GM19395 (cell line): Measurements from ENCODE around the gene DIRAS1.
"Not testable (repeated sequence)": the region's sequence is repeated elsewhere in the genome, so short reads cannot be mapped to it uniquely, and the experiment has no call there.

ENCODE experiments used
- ATAC-seq: cut with Tn5 transposase; IDR thresholded peaks from one replicate; pipeline ENCODE4 v1.9.1; 2021; ENCODE audit warnings: mild to moderate bottlenecking, moderate library complexity; ENCODE audit not compliant: unreplicated experiment

The DIRAS1 gene

DNA sequence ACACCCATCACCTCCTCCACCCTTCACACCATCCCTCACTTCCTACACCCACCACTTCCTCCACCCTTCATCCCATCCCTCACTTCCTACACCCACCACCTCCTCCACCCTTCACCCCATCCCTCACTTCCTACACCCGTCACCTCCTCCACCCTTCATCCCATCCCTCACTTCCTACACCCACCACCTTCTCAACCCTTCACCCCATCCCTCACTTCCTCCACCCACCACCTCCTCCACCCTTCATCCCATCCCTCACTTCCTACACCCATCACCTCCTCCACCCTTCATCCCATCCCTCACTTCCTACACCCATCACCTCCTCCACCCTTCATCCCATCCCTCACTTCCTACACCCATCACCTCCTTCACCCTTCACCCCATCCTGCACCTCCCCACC lies 7.1 kb downstream of the DIRAS1 start:
- not testable (repeated sequence) for ATAC-seq

DNA sequence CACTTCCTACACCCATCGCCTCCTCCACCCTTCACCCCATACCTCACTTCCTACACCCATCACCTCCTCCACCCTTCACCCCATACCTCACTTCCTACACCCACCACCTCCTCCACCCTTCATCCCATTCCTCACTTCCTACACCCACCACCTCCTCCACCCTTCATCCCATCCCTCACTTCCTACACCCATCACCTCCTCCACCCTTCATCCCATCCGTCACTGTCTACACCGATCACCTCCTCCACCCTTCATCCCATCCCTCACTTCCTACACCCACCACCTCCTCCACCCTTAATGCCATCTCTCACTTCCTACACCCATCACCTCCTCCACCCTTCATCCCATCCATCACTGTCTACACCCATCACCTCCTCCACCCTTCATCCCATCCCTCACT lies 8.0 kb downstream of the DIRAS1 start:
- not testable (repeated sequence) for ATAC-seq

DNA sequence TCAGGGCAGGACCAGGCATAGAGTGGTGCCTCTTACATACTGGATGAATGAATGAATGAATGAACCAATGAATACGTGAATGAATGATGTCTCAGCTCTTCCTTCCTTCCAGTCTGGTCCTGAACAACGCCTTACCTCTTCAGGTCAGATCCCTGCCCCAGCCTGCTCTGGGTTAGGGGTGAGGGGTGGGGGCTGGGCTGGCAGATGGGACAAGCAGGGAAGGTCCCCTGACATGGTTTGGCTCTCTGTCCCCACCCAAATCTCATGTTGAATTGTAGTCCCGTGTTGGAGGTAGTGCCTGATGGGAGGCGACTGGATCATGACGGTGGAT lies 9.3 kb downstream of the DIRAS1 start:
- no peak for ATAC-seq

DNA sequence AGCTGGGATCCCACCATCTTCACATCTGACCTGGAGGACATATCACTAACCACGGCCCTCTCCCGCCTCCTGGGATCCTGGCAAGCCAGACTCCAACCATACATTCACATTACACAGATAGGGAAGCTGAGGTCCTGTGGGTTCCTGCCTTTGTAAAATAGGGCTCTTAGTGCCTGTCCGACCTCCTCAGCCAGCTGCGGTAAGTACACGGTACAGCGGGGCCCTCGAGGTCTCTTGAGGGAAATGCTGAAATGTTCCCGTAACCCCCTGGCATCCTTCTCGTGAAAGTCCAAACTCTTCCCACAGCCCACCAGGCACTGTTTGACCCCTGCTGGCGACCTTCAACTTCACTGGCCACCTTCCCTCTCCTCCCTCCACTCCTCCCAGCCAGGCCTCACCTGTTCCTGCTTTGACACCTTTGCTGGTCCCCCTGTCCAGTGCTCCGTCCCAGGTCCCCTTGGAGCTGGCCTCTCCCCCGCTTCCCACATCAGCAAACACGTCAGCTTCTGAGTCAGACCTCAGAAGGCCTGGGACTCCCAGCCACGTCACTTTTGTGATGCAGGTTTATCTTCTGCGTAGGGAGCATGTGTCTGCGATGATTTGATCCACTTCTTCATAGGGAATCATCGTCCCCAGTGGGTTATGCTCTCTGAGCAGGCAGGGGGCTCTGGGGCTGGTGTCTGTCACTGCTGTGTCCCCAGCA lies 9.8 kb downstream of the DIRAS1 start:
- ATAC-seq: no peak

DNA sequence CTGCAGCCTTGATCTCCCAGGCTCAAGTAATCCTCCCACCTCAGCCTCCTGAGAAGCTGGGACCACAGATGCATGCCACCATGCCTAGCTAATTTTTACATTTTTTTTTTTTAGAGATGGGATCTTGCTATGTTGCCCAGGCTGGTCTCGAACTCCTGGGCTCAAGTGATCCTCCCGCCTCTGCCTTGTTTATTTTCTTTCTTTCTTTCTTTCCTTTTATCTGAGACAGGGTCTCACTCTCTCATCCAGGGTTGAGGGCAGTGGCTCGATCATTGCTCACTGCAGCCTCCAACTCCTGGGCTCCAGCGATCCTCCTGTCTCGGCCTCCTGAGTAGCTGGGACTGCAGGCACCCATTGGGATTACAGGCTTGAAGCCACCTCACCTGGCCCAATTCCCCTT lies 14.9 kb downstream of the DIRAS1 start:
- ATAC-seq: no peak

DNA sequence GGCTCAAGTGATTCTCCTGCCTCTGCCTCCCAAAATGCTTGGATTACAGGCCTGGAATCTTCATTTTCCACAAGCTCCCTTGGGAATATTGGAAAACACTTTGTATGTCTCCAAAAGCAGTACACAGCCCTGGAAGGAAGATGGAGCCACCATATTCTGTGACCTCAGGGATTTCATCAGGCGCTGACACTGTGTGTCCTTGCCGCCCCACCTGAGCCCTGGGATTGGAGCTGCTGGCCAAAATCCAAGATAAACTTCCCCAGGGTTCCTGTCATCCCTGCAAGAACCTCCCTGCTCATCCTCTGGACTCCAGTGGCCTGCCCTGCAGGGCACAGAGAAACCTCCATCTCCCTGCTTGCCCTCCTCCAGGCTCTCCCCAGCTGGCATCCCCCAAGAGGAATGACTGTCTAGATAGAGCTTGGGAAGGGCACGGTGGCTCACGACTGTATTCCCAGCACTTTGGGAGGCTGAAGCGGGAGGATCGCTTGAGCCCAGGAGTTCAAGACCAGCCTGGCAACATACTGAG lies 17.4 kb downstream of the DIRAS1 start:
- no peak for ATAC-seq

DNA sequence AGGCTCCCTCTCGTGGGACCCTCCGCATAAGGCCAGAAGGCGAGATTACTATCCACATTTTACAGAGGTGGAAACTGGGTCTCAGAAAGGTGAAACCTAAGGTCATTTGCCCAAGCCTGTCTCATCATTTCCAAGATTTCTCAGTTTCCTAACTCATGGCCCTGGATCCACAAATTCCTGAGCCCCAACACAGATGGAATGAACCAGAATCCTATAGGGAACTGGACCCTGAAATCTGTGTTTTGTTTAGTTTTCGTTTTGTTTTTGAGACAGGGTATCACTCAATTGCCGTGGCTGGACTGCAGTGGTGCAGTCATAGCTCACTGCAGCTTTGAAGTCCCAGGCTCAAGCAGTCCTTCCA lies 18.1 kb downstream of the DIRAS1 start:
- no peak for ATAC-seq

DNA sequence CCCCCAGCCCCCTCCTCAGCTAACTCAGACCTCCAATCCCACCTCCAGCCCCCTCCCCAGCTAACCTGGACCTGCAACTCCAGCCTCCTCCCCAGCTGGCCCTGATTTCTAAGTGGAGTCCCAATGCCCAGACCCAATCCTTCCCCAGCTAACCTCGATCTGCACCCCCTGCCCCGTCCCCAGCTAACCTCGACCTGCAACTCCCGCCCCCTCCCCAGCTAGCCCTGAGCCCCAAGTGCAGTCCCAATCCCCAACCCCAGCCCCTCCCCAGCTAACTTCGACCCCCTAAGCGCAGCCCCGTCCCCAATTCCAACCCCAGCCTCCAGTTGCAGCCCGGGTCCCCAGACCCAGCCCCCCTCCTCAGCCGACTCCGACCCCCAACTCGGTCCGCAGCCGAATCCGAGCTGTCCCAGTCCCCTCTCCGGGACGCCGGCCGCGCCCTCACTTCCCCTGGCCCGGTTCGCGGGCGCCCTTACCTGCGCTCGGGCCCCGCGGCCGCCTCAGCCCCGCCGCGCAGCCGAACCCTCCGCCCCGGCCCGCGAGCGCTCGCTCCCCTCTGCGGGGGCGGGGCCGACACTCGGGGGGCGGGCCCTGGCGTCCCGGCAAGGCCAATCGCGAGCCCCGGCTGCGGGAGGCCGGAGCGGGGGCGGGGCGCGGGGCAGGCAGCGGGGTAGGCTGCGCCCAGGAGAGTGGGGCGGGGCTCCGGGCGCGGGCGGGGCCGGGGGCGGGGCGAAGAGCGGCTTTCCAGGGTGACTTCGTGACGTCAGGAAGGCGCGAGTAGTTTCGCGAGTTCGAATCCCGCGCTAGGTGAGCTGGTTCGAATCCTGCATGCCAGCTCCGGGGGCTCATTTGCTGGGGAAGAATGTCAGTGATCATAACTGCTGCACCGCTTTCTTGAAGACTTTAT lies 18.7 kb downstream of the DIRAS1 start, which contains the start of gene GNG7:
GNG7 (minus strand) TSS at position 525 of the 907 bp plus-strand sequence. CDS start 182,006 bp downstream, outside the sequence.
- no peak for ATAC-seq

DNA sequence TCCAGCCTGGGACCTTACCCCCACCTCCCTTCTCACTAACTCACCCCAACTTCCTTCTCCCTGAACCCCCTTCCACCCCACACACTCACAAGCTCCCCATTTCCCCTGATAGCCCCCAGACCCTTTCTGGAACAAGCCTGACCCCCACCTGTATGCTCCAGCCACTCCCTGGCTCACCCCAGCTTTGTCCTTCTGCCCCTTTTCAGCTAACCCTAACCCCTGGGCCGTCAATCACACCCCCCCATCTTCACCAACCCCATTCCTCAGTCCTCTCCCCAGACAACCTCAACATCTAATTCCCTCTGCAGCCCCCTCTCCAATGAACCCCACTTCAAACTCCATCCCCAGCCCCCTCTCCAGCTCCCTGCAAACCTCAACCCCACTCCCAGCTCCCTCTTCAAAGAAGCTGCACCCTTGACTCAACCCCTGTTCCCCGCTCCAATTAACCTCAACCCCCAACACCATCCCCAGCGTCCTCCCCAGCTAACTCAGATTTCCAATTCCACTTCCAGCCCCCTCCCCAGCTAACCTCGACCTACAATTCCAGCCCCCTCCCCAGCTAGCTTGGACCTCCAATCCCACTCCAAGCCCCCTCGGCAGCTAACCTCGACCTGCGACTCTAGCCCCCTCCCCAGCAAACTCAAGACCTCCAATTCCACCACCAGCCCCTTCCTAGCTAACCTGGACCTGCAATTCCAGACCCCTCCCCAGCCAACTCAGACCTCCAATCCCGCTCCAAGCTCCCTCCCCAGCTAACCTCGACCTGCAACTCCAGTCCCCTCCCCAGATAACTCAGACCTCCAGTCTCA lies 19.6 kb downstream of the DIRAS1 start:
- no peak for ATAC-seq

DNA sequence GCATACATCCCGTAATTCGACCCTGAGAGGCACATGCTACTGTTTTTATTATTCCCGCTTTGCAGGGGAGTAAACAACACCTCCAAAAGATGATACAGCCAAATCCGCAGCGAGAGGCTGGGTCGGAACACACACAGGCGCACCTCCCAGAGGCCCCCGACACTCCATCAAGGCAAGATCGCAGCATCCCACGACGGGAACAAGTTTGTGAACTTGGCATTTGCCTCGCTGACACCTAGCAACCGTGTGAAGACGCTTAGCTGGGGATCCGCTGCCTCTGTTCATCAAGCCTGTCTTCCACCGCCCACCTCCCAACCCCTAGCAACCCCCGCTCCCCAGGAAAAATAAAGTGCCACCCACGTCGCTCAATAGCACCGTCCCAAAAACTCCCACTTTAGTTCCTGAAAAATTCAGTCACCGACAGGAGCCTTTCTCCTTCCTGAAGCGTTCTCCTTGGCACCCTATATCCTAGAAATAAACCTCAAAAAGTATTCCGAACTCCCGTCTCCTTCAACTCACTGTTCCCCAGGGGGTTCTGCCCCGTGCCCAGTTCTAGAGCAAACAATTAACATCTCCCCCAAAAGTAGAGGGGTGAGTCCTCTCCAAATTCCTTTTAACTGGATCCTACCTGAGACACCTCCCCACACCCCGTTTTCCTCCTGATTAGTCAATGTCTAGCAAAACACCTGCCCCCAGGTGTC lies 20.4 kb downstream of the DIRAS1 start:
- no peak for ATAC-seq

DNA sequence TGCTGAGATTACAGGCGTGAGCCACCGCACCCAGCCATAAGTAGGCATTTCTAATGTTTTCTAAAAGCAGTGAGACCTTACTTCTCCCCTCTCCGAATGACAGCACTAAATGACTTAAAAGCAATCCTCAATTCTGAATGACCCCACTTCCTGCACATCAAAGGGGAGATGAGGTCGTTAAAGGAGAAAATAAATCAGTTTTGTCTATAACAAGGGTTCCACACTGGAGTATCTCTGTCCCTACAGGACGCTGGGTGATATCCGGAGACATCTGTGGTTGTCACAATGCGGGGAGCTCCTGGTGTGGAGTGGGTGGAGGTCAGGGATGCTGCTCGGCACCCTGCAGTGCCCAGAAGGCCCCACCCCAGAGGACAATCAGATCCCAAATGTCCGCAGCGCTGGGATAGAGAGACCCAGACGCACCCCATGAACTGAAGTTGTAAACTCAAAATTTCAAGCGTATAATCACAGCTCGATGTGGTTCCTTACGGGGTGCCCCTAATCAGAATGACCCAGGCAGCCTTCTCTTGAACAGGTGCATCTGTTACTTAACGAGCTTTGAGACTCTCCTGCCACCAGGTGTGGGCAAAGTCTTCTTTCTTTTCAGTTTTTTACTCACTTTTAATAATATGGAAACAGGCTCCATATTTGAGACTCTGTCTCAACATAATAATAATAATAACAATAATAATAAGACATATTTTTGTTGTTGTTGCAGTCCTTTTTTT lies 21.6 kb downstream of the DIRAS1 start:
- no peak for ATAC-seq

DNA sequence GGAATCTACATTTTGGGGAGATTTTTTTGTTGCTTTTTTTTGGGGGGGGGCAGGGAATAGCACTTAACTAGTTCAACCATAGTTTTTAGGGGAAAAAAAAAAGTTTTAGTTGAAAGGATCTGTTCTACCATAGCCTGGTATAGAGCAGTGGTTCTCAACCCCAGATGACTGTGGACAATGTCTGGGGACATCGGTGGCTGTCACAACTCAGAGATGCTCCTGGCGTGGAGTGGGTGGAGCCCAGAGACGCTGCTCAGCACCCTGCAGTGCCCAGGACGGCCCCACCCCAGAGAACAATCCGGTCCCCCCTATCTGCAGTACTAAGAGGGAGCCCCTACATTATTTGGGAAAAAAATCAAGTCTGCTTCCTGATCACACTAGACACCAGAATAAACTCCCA lies 27.0 kb downstream of the DIRAS1 start:
- no peak for ATAC-seq

DNA sequence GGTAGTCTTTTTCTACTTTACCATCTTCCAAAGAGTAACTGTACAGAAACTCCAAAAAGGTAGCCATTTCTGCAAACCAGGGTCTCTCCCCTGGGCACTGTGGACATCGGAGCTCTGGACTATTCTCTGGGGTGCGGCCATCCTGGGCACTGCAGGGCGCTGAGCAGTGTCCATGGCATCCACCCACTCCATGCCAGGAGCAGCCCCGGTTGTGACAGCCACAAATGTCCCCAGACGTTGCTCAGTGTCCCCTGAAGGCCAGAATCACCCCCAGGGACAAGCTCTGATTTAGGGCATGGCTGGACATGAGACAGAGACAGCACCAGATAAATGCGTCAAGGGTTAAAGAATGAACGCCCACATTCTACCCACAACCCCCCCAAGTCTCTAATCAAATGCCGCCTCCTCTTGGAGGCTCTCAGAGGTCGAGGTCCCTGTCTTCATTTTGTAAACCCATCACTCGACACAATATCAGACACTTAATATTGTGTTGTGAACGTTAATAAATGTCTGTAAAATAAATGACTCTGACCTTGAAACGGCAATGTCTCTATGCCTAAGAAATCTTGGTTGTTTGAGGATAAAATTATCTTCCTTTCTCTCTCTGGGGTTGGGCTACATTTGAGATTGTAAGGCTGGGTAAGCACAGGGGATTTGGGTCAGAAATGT lies 27.5 kb downstream of the DIRAS1 start:
- ATAC-seq: no peak

DNA sequence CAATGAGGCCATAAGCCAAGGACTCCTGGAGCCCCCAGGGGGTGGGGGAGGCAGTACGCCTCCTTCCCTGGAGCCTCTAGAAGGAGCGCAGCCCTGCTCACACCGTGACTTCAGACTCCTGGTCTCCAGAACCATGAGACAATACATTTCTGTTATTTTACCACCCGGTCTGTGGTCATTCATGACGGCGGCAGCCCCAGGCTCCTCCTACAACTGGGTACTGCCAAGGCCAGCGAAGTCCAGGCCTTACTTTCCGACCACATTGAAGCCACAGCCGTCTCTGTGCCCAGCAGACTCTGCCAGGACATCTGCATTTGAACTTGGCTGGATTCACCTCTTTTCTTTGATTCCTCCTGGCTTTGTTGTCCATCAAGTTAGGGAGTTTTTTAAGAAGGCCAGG lies 29.2 kb downstream of the DIRAS1 start:
- no peak for ATAC-seq

DNA sequence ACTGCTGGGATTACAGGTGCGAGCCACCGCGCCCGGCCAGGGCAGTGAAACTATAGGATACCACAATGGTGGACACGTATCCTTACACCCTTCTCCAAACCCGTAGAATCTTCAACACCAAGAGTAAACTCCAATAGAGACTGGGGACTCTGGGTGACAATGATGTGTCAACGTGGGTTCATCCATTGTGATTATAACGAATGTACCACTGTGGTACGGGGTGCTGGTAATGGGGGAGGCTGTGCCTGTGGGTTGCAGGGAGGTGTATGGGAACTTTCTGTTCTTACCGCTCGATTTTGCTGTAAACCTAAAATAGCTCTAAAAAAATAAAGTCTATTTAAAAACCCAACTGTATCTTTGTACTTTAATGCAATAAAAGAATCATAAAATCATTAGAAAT lies 30.3 kb downstream of the DIRAS1 start:
- no peak for ATAC-seq

DNA sequence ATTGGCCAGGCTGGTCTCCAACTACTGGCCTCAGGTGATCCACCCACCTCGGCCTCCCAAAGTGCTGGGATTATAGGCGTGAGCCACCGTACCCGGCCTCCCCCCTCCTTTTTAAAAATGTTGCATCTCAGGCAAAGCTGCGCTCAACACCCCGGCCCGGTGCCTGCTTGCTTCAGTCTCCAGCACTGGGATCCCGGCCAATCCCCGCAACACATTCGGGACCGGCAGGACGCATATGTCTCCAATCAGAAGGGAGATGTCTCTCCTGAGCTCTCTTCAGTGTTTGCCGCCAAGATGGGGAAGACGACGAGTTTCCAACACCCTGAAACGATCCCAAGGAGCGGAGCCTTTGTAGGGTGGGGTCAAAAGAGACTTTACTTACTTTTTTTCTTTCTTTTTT lies 34.8 kb downstream of the DIRAS1 start:
- ATAC-seq: no peak

DNA sequence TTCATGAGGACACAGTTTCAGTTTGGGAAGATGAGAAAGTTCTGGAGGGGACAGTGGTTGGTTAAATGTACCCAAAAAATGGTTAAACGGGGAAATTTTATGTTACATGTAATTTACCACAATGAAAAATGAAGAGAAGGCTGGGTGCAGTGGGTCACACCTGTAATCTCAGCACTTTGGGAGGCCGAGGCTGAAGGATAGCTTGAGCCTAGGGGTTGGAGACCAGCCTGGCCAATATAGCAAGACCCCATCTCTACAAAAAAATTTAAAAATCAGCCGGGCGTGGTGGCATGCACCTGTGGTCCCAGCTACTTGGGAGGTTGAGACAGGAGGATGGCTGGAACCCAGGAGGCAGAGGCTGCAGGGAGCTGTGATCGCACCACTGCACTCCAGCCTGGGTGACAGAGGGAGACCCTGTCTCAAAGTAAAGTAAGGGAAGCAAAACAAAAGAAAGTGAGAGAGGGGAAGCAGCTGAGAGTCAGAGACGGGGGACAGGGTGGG lies 35.9 kb downstream of the DIRAS1 start:
- ATAC-seq: no peak

DNA sequence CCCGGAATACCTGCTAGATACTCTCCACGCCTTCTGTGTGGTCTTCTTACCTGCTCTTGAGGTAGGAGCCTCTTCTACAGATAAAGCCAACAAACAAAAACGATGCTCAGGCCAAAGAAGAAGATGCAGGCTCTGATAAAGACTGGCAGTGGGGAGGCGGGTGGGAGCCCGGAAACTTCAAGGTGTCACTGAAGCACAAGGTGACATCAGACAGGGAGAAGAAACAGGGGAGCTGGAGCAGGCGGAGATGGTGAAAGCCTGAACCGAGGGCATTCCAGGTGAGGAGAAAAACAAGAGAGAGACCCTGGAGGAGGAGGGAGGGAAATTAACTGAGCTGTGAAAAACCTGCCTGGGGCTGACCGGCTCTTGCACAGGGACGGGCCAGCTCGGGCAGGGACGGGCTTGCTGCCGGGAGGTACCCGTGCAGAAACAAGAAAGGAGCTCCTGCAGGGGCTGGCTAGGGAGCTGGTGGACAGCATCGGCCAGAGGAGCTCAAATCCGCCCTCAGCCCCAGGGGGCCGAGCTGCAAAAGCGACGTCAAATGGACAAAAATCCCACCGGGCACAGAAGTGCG lies 37.7 kb downstream of the DIRAS1 start:
- no peak for ATAC-seq

DNA sequence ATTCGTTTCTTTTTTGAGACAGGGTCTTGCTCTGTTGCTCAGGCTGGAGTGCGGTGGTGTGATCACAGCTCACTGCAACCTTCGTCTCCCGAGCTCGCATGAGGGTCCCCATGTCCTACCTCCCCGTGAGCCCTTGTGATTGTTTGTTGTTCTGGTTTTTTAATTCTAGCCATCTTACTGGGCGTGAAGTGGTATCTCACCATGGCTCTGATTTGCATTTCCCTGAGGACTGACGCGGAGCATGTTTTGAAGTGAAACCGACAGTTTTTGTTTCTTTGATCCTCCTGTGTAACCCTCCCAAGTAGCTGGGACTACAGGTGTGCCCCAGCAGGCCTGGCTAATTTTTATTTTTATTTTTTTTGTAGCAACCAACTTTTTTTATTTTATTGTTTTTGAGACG lies 40.4 kb downstream of the DIRAS1 start:
- ATAC-seq: no peak
